Keratinocyte (primary cell): ENCODE results near the gene PTPRR. TPM values are rescaled to one million over a fixed set of nuclear protein-coding genes. Genes with fewer than 3 reads are reported as not detected.

ENCODE experiments used
- DNase-seq: peaks from one replicate; pipeline ENCODE4 v3.0.0-alpha.2; 2011; ENCODE audit warnings: low read depth, missing footprints, low spot score
- FAIRE-seq: peaks from 2 replicates; lab custom pipeline; 2011; peaks lifted over from hg19 to GRCh38; lab: Jason Lieb, UNC
- H2AFZ ChIP-seq: 2 replicates; pipeline ENCODE4 v1.6.0; 2012; ENCODE audit warnings: low read length, control low read depth, inconsistent platforms; ENCODE audit not compliant: control insufficient read depth
- H3K27ac ChIP-seq: 2 replicates; pipeline ENCODE4 v1.5.1; 2011; ENCODE audit warnings: low read length; ENCODE audit not compliant: control insufficient read depth, insufficient read depth
- H3K27me3 ChIP-seq: 3 replicates; pipeline ENCODE4 v1.6.0; 2011; ENCODE audit warnings: low read length; ENCODE audit not compliant: control insufficient read depth, insufficient read depth; ENCODE audit errors: extremely low read depth
- H3K36me3 ChIP-seq, 2 experiments: 2 replicates in 1 of 2; 3 replicates in 1 of 2; pipeline ENCODE4 v1.5.1; 2011; ENCODE audit warnings: low read length in 2 of 2, mild to moderate bottlenecking in 1 of 2; ENCODE audit not compliant: control insufficient read depth in 2 of 2, insufficient read depth in 2 of 2; ENCODE audit errors: extremely low read depth in 1 of 2
- H3K4me1 ChIP-seq: 3 replicates; pipeline ENCODE4 v1.5.1; 2011; ENCODE audit warnings: low read length; ENCODE audit not compliant: control insufficient read depth, insufficient read depth; ENCODE audit errors: extremely low read depth
- H3K4me2 ChIP-seq: 3 replicates; pipeline ENCODE4 v1.6.0; 2011; ENCODE audit warnings: low read depth, low read length; ENCODE audit not compliant: control insufficient read depth, insufficient read depth; ENCODE audit errors: extremely low read depth
- H3K4me3 ChIP-seq, 3 experiments: fragments of 200-600 bp in 1 of 3; sonication (generic) in 1 of 3; 2 replicates in 2 of 3; 3 replicates in 1 of 3; pipeline ENCODE4 v1.5.1; 2011 to 2016; ENCODE audit warnings: low read length in 3 of 3, mild to moderate bottlenecking in 3 of 3, control low read depth in 2 of 3, inconsistent platforms in 1 of 3, low read depth in 1 of 3, mixed read lengths in 1 of 3, mixed run types in 1 of 3, moderate library complexity in 1 of 3; ENCODE audit not compliant: control insufficient read depth in 2 of 3, insufficient read depth in 2 of 3; ENCODE audit errors: extremely low read depth in 1 of 3
- H3K79me2 ChIP-seq: 2 replicates; pipeline ENCODE4 v1.6.0; 2012; ENCODE audit warnings: low read length; ENCODE audit not compliant: control insufficient read depth, insufficient read depth
- H3K9ac ChIP-seq: 3 replicates; pipeline ENCODE4 v1.6.0; 2011; ENCODE audit warnings: low read length; ENCODE audit not compliant: control insufficient read depth, insufficient read depth; ENCODE audit errors: extremely low read depth
- H3K9me1 ChIP-seq: 3 replicates; pipeline ENCODE4 v1.6.0; 2011; ENCODE audit warnings: low read length; ENCODE audit not compliant: control insufficient read depth, insufficient read depth; ENCODE audit errors: extremely low read depth
- H3K9me3 ChIP-seq: 2 replicates; pipeline ENCODE4 v1.5.1; 2012; ENCODE audit warnings: low read depth, low read length; ENCODE audit not compliant: control insufficient read depth
- H4K20me1 ChIP-seq: 3 replicates; pipeline ENCODE4 v1.6.0; 2011; ENCODE audit warnings: low read length; ENCODE audit not compliant: control insufficient read depth, insufficient read depth; ENCODE audit errors: extremely low read depth
- EZH2 ChIP-seq: IDR thresholded peaks from one replicate; pipeline ENCODE4 v1.6.1; 2012; ENCODE audit warnings: inconsistent platforms, mild to moderate bottlenecking, low read length, moderate library complexity
- dilution Hi-C: fragments of 300-500 bp; cut with MboI; formaldehyde crosslinking; loops from one replicate; pipeline ENCODE4 v1.7.0; 2020; ENCODE audit warnings: low sequenced_read_pairs; ENCODE audit not compliant: extremely low pct_ligation_motif_present
- polyA plus RNA-seq, 5 experiments: library from polyadenylated mRNA; depleted of rRNA in 3 of 5; stranded (reverse) in 3 of 5; stranded (forward) in 1 of 5; unstranded in 1 of 5; fragments of >200 nt; gene quantifications; 1 replicate in 1 of 5; 2 replicates in 3 of 5; 3 replicates in 1 of 5; pipeline versions ENCODE4 v1.2.1 to v1.2.3, GENCODE V29; 2011 to 2012; ENCODE audit warnings: missing spikeins in 2 of 5, low read depth in 1 of 5, low replicate concordance in 1 of 5
- TF ChIP-seq, protein P1 (sequence below), 3 experiments: IDR thresholded peaks in 1 of 3; conservative IDR thresholded peaks in 1 of 3; optimal IDR thresholded peaks in 1 of 3; 2 replicates in 2 of 3; 3 replicates in 1 of 3; pipeline versions ENCODE3 to v1.5.1; 2011; ENCODE audit warnings: low read length in 3 of 3, mild to moderate bottlenecking in 3 of 3, moderate library complexity in 2 of 3, control low read depth in 1 of 3, inconsistent platforms in 1 of 3; ENCODE audit not compliant: insufficient read depth in 2 of 3; ENCODE audit errors: extremely low read depth in 1 of 3

PTPRR gene
- polyA plus RNA-seq, 1 donor (not counting 4 experiments of a cell fraction or from before 2014, with no cell fraction given), result 3.1 TPM

DNA sequence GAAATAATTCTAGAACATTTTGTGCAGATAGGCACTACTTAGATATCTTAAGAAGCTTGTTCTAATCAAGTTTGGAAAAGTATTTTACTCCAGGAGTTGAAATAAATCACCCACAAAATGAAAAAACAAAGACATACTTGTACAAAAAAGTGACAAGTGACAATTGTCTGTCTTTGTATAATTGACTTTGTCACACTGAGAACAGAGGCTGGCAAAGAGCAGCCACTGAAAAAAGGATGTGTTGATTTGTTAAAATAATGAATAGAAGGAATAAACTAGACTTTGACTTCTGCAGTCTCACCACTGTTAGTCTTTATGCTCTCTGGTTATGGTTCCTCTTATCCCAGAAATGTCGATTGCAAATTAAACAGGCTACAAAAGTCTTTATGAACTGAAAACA, 77.6 kb downstream of the PTPRR start:
- FAIRE-seq, result no peak
- dilution Hi-C loops, result no loop called here

DNA sequence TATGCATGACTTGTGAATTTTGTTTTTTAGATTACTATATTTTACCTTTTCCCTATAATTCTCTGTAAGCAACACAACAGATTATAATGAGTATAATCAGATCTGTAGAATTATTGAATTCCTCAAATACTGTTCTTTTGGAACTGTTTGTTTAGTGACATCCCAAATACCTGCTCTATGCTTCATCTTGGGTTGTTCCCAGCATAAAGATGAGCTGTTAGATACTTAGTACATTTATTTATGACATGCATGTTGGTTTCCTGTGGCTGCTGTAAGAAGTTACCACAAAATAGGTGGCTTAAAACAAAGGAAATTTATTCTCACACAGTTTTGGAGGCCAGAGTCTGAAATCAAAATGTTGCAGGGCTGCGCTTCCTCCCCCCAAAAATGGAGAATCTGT, 78.4 kb downstream of the PTPRR start:
- no peak overlapping the region for H3K4me3 ChIP-seq
- H3K36me3 ChIP-seq, result no peaks in the 10 kb centered on the region
- dilution Hi-C loops, result no loop called here
- no peak overlapping the region for H3K27ac ChIP-seq
- H2AFZ ChIP-seq, result no peak overlapping the region
- no peaks in the 10 kb centered on the region for H3K9me3 ChIP-seq
- no peaks in the 10 kb centered on the region for H3K4me1 ChIP-seq
- H3K79me2 ChIP-seq, result no peaks in the 10 kb centered on the region
- TF ChIP-seq, protein P1, sequence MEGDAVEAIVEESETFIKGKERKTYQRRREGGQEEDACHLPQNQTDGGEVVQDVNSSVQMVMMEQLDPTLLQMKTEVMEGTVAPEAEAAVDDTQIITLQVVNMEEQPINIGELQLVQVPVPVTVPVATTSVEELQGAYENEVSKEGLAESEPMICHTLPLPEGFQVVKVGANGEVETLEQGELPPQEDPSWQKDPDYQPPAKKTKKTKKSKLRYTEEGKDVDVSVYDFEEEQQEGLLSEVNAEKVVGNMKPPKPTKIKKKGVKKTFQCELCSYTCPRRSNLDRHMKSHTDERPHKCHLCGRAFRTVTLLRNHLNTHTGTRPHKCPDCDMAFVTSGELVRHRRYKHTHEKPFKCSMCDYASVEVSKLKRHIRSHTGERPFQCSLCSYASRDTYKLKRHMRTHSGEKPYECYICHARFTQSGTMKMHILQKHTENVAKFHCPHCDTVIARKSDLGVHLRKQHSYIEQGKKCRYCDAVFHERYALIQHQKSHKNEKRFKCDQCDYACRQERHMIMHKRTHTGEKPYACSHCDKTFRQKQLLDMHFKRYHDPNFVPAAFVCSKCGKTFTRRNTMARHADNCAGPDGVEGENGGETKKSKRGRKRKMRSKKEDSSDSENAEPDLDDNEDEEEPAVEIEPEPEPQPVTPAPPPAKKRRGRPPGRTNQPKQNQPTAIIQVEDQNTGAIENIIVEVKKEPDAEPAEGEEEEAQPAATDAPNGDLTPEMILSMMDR (optimal IDR thresholded peaks at IDR 0.05 in 1 of 3, IDR thresholded peaks at IDR 0.05 in 1 of 3, conservative IDR thresholded peaks at IDR 0.05 in 1 of 3; ENCODE audit: extremely low read depth in 1 of 3, insufficient read depth in 2 of 3, low read length in 3 of 3), result no peak
- no peak for TF ChIP-seq EZH2
- no peaks in the 10 kb centered on the region for H3K9me1 ChIP-seq
- no peak overlapping the region for H3K4me2 ChIP-seq
- H3K27me3 ChIP-seq, result no peaks in the 10 kb centered on the region
- no peaks in the 10 kb centered on the region for H4K20me1 ChIP-seq
- no peak for DNase-seq
- FAIRE-seq, result peak; percentile 56
- no peak overlapping the region for H3K9ac ChIP-seq

More for the DNA sequence above, 77.6 kb downstream of the PTPRR start:
- Histone ChIP-seq H3K79me2 (no peaks in the 10 kb centered on the region), H3K9ac (no peak overlapping the region), H3K27ac (no peak overlapping the region), H4K20me1 (no peaks in the 10 kb centered on the region), H3K4me1 (no peaks in the 10 kb centered on the region), H3K36me3 (no peaks in the 10 kb centered on the region), H3K9me1 (no peaks in the 10 kb centered on the region), H3K9me3 (no peaks in the 10 kb centered on the region), H3K27me3 (no peaks in the 10 kb centered on the region), H2AFZ (no peak overlapping the region), H3K4me3 (no peak overlapping the region), H3K4me2 (no peak overlapping the region)
- TF ChIP-seq, protein P1 (optimal IDR thresholded peaks at IDR 0.05 in 1 of 3, IDR thresholded peaks at IDR 0.05 in 1 of 3, conservative IDR thresholded peaks at IDR 0.05 in 1 of 3; ENCODE audit: extremely low read depth in 1 of 3, insufficient read depth in 2 of 3, low read length in 3 of 3), result no peak
- TF ChIP-seq EZH2, result no peak
- no peak for DNase-seq
